DMS 273 (cell line): Measurements from ENCODE around the gene SPECC1.
"Not testable (repeated sequence)": the region's sequence is repeated elsewhere in the genome, so short reads cannot be mapped to it uniquely, and the experiment has no call there.

Source experiments
- DNase-seq: peaks from one replicate; lab custom pipeline; 2025; ENCODE audit not compliant: unreplicated experiment; lab: John Stamatoyannopoulos, UW

SPECC1 gene

DNA sequence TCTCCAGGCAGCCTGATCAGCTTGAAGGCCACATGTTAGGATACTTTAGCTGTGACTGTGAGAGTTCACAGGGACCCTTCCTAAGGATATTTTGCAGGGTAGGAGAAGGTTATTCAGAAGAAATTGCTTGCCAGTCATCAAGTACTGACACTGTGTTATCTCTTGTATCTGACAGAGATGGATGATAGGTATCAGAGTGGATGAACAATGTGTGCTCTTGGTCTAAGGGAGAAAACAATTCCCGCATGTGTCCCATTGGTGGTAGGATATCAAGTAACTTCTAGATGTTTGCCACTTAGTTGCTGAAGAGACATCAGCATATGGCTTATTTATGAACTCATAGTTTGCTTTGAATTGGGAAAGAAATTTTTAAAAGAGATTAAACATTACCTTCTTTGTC is 219.3 kb downstream of the SPECC1 start:
- no peak for DNase-seq

DNA sequence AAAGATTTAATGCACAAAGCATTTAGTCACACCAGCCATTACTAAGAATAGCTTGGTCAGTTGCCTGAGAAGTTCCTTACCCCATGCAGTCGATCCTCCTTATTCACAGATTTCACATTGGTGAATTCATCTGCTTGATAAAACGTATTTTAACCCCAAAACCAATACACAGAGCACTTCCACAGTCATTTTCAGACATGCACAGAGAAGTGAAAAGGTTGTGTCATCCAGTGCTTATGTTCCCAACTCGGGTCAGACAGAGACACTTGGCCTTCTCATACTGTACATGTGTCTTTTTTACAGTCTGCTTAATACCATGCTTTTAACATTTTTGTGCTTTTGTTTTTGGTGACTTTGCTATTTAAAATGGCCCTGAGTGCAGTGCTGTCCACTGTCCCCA is 219.7 kb downstream of the SPECC1 start:
- no peak for DNase-seq

DNA sequence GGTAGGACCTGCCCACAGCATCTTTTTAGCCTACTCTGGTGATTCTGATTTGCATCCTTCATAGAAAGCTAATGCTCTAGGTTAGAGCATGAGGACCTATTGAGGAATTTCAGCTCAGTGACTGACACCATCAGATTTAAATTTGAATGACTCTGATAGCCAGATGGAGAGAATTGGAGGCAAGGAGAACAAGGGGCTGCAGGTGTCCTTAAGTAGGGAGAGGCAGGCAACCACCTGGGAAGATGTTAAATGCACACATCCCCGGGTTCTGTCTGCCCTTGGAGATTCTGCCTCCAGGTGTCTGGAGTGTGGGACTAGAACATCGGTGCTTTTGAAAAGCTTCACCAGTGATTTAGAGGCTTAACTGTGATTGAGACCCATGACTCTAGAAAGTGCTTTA is 221.8 kb downstream of the SPECC1 start:
- DNase-seq = no peak

DNA sequence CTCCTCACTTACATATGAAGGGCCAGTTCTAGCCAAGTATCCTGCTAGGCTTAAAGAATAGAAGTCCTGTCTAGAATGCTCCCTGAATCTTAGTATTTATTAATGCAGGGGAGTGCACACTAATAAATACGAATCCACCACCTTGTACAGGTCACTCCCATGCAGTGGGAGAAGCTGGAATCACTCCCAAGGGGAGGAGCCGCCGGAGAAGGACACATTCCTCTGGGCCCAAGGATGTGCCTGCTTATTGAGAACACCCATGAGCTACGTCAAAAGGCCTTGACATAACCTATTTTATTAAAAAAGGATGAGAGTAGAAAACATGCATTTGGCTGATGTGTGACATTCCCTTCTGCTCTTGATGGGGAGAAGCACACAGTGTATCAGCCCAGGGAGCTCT is 223.5 kb downstream of the SPECC1 start:
- no peak for DNase-seq

DNA sequence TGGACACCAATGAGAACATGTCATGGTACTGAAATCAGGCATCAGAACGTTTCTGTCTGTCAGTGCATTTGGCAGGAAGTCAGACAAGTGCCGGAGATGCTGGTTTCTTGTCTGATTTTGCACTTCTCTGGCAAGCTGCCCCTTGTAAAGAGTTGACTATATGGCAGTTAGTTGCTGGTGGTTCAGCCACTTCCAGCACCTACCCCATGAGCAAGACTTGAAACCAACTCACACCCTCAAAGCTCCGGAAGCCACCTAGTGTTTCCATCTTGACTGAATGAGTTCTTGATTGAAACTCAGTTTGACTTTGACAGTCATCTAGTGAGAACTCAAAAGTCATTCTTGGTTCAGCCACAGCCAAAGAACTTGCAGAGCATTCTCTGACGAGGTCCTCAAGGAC is 225.1 kb downstream of the SPECC1 start:
- DNase-seq = no peak

DNA sequence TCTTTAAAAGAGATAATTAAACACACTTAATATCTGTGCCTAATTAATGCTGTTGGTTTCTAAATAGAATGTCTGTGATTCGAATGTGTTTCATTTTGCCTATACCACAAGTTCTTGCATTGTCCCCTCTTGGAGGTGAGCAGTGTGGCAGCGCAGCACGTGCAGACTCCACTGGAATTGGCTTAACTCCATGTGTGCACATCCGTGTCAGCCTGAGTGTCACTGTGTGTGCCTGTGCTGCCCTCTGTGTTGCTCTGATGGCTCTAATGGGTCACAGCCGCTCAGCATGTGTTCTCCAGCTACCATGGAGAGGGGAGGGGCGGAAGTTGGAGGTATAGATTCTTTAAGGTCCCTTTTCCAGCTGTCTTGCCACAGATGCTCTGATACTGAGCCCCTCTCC is 226.6 kb downstream of the SPECC1 start:
- DNase-seq = no peak

DNA sequence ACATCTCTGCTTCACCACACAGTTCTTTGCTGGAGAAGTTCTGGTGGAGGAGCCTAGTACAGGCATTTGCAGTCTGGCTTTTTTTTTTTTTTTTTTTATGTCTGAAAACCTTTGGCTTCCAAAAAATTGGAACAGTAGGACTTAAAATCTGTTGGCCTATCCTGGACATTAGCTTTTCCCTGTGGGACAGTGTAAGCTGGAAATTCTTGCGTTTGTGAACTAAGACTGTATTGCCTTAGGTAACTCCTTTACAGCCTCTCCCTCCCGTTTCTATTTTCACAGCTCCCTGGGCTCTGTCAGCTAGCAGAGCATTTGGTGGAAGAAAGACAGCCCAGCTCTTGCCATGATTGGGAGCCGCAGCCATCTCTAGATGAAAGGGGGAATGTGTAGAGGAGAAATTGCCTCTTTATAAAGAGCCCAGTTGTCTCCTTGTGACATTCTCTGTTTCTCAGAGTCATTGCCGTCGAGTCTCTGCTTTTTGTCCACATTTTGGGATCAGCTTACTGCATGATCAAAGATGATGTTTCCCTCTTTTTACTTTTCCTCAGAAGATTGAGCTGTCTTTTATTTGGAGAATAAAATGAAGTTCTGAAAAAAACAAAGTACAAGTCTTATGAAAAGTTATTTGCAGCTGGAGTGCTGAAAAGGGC is 227.5 kb downstream of the SPECC1 start:
- DNase-seq = no peak

DNA sequence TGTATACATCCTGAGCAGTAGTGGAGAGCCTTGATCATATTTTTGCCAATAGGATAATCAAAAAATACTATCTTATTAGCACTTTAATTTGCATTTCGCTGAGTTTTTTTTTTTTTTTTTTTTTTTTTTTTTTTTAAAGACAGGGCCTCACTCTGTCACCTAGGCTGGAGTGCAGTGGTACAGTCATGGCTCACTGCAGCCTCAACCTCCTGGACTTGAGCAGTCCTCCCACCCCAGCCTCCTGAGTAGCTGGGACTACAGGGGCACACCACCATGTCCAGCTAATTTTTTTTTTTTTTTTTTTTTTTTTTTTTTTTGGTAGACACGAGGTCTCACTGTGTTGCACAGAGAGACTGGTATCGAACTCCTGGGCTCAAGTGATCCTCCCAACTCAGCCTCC is 230.6 kb downstream of the SPECC1 start:
- not testable (repeated sequence) for DNase-seq

DNA sequence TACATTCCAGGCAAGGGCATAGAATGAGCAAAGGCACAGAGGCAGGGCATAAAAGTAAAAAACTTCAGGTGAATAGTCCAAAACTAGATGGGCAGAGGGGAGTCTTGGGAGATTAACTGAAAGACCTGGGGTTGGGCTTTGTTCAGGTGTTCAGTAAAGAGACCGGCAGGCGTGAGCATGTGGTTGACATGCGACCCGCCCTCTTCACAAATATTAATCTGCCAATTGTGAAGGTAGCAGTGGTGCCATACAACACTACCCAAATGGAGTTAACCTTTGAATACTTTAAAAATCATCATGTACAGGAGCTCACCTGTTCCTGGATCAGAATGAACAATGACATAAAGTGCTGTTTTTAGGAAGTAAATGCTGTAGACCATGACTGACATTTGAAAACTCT is 232.7 kb downstream of the SPECC1 start:
- DNase-seq = no peak

DNA sequence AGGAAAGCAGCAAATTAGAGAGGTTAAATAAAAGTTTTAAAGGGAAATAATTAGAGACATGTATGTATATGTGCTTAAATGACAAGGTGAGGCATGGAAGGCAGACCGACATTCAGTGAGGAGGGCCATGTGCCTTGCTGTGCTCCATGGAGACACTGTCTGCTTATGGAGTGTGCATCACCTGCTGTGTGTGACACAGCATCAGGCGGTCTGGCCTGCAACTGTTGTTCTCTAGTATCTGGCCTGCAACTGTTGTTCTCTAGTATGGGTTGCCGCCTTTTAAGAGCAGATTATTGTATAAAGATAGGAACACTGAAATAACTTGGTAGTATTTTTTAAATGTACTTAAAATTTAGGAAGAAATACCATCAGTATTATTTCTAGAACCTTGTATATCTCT is 233.1 kb downstream of the SPECC1 start:
- DNase-seq = no peak

DNA sequence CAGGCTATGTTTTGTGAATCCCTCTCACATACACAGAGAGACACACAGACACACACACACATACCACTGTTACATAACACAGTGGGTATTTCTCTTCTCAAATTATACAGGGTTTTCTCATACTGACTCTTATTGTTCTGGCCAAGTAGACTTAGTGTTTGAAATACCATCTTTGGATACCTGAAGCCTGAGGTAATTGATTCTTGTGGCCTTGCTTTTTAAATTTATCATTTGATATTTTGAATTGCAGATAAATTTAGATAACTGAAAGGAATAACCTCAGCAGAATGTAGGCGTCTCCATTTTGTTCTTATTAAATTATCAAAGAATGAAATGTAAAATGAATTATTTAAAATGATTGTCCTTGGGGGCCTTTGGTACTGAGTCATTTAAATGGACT is 234.4 kb downstream of the SPECC1 start:
- DNase-seq = no peak

DNA sequence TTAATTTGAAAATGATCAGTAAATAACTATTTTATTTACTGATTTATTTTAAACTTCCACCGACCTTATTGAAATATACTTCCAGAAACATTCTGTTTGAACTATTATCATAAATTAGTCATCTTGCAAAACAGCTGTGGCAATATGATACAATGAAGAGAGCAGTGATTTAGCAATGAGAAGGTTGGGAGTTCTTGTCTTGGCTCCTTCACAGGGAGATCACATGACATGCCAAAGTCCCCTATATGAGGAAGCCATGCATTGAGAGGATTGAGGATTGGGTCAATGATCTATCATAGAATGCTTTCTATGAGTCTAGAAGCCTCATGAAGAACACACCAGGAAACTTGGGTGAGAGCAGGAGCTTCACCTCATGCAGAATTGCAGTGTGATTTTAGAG is 235.5 kb downstream of the SPECC1 start:
- DNase-seq = no peak

DNA sequence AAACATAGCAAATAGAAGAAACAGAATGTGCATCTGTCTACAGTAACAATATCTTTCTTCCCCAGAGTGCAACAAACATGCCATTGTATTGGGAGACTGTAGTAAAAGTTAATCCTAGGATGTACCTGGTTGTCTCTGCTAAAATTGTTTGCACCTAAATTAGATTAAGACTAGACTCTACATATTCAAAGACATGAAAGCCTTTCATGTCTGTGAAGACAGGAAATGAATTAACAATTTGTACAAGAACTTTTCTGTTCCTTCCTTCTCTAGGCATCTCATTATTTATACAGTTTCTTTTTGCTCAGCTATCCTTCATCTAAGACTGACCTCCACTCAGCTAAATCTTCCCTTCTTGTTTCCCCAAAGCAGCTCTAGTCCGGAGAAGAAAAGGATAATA is 237.5 kb downstream of the SPECC1 start:
- DNase-seq = no peak

DNA sequence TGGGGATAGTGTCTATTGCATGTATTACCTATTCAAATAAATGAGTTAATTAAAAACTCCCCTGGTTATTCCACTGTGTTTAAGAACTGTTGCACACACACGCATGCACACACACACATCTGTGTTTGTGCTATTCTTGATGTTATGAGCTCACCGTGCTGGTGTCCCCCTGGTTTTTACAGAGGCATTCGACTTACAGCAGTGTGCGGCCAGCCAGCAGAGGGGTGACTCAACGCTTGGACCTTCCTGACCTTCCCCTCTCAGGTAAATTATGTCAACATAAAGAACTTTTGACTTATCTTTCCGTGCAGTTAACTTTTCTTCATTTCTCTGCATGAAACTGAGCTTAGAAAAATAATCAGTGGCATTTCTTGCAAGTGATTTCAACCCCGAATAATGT is 244.2 kb downstream of the SPECC1 start:
- DNase-seq = no peak

DNA sequence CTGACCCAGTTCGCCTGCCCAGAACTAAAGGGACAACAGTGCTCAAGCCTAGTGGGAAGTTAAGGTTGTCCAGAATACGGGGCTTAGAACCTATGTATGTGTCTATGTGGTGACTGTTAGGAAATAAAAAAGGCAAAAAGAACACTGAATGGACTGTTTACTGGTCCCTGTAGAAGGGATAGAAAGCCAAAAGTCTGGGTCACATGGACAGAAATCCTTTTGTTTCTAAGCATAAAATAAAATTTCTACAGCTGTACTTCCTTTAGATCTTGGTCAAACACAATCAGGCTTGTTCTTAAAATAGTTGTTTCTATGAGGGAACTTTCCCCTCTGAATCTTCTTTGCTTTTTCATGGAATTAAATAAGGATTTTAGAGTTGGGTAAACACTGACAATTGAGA is 245.4 kb downstream of the SPECC1 start:
- no peak for DNase-seq

DNA sequence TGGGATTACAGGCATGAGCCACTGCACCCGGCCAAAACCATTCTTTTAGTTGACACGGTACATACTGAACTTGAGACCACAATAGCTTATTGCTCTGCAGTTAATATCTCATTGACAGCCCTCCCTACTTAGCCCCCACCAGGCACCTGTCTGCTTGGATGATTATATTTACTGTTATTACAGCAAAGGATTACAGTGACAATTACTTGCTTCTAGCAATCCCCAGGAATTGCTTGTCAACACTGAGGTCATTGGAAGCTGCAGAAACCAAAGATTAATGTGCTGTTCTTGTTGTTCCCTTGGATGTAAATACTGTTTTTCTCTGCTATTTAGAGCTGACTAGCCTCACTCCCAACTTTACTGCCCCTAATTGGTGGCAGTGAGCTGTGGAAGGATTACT is 247.0 kb downstream of the SPECC1 start:
- DNase-seq = no peak

DNA sequence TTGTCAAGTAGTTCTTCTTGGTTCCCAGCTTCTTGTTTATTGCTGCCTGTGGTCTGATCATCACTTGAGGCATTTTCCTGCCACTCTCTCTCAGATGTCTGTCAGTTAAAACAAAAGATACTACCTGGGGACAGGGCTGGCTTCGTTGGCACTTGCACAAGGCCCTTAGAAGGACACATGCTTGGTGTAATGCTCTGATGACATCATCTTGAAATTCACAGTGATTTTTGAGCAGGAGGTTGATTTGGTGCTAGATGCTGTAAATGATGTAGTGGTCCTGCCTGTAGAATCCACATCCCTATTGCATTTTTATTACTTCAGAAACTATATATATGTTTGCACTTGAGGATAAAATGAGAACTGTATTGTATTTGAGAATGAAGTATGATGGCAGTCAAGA is 247.8 kb downstream of the SPECC1 start:
- DNase-seq = no peak

DNA sequence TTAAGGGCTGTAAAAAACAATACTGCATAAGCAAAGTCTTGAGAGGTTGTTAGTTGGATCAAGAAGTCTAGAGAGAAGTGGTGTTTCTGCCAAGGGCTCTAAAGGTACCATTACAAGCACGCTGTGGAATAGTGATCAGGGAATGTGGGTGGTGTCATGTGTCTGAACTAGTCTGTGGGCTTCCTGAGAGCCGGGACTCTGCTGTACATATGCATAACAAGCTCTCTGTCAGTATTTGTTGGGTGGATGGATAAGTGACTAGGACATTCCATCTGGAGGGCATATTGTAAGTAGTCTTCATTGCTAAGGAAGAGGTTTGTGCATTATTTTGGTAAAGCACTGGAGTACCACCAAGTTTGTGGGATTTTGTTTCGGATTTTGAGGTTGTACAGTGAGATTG is 248.6 kb downstream of the SPECC1 start:
- DNase-seq = no peak

DNA sequence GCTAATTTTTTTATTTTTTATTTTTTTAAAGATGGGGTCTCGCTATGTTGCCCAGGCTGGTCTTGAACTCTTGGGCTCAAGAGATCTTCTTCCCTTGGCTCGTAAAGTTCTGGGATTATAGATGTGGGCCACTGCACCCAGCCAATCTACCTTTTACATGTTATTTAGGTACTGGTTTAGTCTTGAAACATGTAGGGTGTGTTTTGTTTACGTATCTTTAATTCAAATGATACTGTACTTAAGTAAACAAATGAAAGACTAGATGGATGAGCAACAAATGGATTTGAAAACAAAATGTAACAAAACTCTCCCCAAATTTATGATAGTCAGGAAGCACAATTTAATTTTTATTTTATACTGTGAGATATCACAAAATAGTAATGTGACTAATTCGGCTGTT is 250.5 kb downstream of the SPECC1 start:
- DNase-seq = no peak

DNA sequence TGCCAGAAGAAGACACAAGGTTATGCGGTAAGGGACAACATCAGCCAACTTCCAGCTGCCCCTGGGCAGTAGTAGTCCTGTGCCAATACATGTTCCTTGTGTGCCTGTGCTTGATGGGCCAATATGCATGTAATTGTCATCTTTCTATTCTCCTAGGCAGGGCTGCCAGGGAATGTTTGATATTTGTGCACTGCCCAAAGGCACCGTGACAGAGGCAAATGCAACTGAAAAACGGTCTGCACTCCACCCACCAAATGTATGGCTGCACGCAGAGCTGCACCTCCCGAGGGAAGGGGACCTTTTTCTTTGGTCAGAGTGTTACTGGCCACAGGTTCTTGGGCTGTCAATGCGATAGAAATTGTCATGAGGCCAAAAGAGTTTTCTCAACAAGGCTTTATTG is 251.1 kb downstream of the SPECC1 start:
- no peak for DNase-seq

DNA sequence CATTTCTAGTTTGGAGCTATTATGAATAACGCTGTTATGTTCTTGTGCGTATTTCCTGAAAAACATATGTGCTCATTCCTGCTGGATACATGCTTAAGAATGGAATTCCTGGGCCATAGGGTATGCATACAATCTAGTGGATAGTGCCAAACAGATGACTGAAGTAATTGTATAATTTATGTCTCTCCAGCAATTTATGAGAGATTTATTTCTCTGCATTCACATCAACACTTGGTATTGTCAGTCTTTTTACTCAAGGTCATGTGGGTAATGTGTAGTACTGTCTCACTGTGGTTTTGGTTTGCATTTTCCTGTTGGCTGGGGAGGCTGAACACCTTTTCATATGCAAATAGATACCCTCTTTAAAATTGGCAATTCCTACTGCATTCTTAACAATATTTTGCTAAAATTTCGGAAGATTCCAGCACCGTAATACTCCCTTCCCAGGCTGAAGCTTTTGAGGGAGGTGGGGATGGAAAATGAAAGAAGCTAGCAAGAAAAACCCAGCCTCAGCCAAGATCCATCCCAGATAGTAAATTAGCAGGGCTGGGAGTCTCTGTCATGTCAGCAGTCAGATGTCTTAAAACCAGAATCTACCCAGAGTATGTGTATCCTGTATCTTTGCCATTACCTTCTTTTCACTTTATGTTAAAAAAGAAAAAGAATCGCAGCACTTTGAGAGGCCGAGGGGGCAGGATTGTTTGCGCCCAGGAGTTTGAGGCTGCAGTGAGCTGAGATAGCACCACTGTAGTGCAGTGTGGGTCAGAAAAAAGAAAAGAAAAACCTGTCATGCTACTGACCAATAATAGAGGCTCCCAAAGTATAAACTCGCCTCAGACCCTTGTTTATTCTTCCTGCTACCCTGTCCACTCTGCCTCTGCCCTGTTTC is 253.3 kb downstream of the SPECC1 start:
- DNase-seq = no peak

DNA sequence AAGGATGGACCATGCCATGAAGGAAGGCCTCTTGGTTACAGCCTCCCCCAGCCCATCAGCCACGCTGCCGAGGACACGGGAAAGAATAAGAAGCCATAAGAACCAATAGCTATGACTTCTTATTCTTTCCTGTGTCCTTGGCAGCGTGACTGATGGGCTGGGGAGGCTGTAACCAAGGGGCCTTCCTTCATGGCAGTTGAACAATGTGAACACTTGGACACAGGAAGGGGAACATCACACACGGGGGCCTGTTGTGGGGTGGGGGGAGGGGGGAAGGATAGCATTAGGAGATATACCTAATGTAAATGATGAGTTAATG is 253.9 kb downstream of the SPECC1 start:
- not testable (repeated sequence) for DNase-seq

DNA sequence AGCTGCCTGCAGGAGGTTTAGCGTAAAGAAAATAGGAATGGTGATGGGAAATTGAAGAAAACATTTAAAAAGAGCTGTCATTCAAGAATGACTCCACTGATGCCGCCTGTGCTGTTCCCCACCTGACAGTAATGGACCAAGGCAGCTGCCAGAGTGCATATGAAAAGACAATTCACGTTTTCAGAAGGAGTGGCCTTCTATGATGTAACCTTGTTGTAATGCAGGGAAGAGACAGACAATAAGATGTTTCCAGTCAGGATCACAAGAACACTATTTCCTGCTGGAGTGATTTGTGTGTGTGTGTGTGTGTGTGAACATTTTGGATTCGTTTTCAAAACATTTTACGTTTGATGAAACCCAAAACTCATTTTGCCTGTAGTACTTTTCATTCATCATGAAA is 254.4 kb downstream of the SPECC1 start:
- DNase-seq = no peak
